WERI-Rb-1 (cell line): ENCODE data around the gene SOX13.

Experiments used
- DNase-seq: peaks from one replicate; pipeline ENCODE4 v3.0.0-alpha.2; 2020
- H3K27ac ChIP-seq: fragments of 250-450 bp; sonication (Bioruptor Pico); 2 replicates; pipeline ENCODE4 v1.5.1; 2020; ENCODE audit warnings: mild to moderate bottlenecking, moderate library complexity
- H3K27me3 ChIP-seq: fragments of 250-450 bp; sonication (Bioruptor Pico); 2 replicates; pipeline ENCODE4 v1.5.1; 2021; ENCODE audit warnings: mild to moderate bottlenecking, low read depth, moderate library complexity; ENCODE audit not compliant: insufficient read depth, severe bottlenecking
- H3K36me3 ChIP-seq: fragments of 250-450 bp; sonication (Bioruptor Pico); 2 replicates; pipeline ENCODE4 v1.5.1; 2020; ENCODE audit warnings: mild to moderate bottlenecking, moderate library complexity
- H3K4me3 ChIP-seq: 2 replicates; pipeline ENCODE4 v1.5.1; 2011; ENCODE audit warnings: low read depth, mild to moderate bottlenecking, control low read depth, low read length
- H3K9me3 ChIP-seq: fragments of 250-450 bp; sonication (Bioruptor Pico); 2 replicates; pipeline ENCODE4 v1.5.1; 2021; ENCODE audit warnings: mild to moderate bottlenecking, moderate library complexity; ENCODE audit not compliant: severe bottlenecking
- CTCF ChIP-seq: IDR thresholded peaks from 2 replicates; pipeline ENCODE4 v1.5.1; 2011; ENCODE audit warnings: low read depth, mild to moderate bottlenecking, control low read depth, inconsistent platforms, low read length

SOX13 gene

GRCh38 chr1:204125759-204126351, 52.9 kb downstream of the SOX13 start:
- Histone ChIP-seq H3K36me3 (no peaks in the 10 kb centered on the region), H3K9me3 (no peaks in the 10 kb centered on the region), H3K4me3 (no peak overlapping the region), H3K27ac (no peak overlapping the region), H3K27me3 (no peaks in the 10 kb centered on the region)
- DNase-seq, result no peak
- TF ChIP-seq CTCF, result no peak

GRCh38 chr1:204126386-204126785, 53.5 kb downstream of the SOX13 start:
- DNase-seq, result no peak
- TF ChIP-seq CTCF, result no peak
- peaks cover 4% of the 10 kb centered on the region; the same call in 1 of the 2 replicates for H3K36me3 ChIP-seq
- H3K9me3 ChIP-seq, result no peaks in the 10 kb centered on the region
- no peak overlapping the region for H3K27ac ChIP-seq
- H3K4me3 ChIP-seq, result no peak overlapping the region
- no peaks in the 10 kb centered on the region for H3K27me3 ChIP-seq

- Histone ChIP-seq H3K36me3 (peaks cover 10% of the 10 kb centered on the region; the same call in 1 of the 2 replicates), H3K9me3 (no peaks in the 10 kb centered on the region), H3K4me3 (no peak overlapping the region), H3K27ac (no peak overlapping the region), H3K27me3 (no peaks in the 10 kb centered on the region)
- no peak for TF ChIP-seq CTCF
- no peak for DNase-seq
Measured at GRCh38 chr1:204126956-204127355, 54.0 kb downstream of the SOX13 start.

GRCh38 chr1:204127597-204128242, 54.8 kb downstream of the SOX13 start:
- DNase-seq, result peak; percentile 92
- Histone ChIP-seq H3K27ac (no peak overlapping the region), H3K27me3 (no peaks in the 10 kb centered on the region), H3K9me3 (no peaks in the 10 kb centered on the region), H3K36me3 (peaks cover 10% of the 10 kb centered on the region; the same call in 1 of the 2 replicates), H3K4me3 (no peak overlapping the region)
- peak; percentile 100 for TF ChIP-seq CTCF

GRCh38 chr1:204128464-204128963, 55.6 kb downstream of the SOX13 start:
- peaks cover 10% of the 10 kb centered on the region; the same call in 1 of the 2 replicates for H3K36me3 ChIP-seq
- peak overlapping the region; percentile 69 for H3K4me3 ChIP-seq
- DNase-seq, result no peak
- no peaks in the 10 kb centered on the region for H3K27me3 ChIP-seq
- no peak for TF ChIP-seq CTCF
- H3K9me3 ChIP-seq, result no peaks in the 10 kb centered on the region
- no peak overlapping the region for H3K27ac ChIP-seq
